ENCODE results near the gene GNAT1. TPM values are rescaled to one million over a fixed set of nuclear protein-coding genes. Genes with fewer than 3 reads are reported as not detected.

The GNAT1 gene
- total and polyA plus RNA-seq, 9 donors = 0.26 to 0.34 TPM; not detected in 7

GRCh38 chr3:50229490-50229889, 38.1 kb downstream of the GNAT1 start:
- H3K27me3 ChIP-seq (ENCODE audit: control insufficient read depth, insufficient read depth, low read length) = peaks cover 3% of the 10 kb centered on the region
- H3K36me3 ChIP-seq (ENCODE audit: control insufficient read depth, insufficient read depth, low read length) = no peaks in the 10 kb centered on the region
- no peaks in the 10 kb centered on the region for H3K9me3 ChIP-seq (replicated peaks; ENCODE audit: control insufficient read depth, low read depth, low read length)
- DNase-seq = no peak
- H3K27ac ChIP-seq (ENCODE audit: low read length) = no peak overlapping the region
- H3K4me3 ChIP-seq (ENCODE audit: low read length) = no peak overlapping the region
- 92% methylated on average over 2 of the region's 3 CpGs for WGBS (ENCODE audit: insufficient coverage)
- peaks cover 18% of the 10 kb centered on the region for H3K4me1 ChIP-seq (ENCODE audit: control insufficient read depth, insufficient read depth, low read length)

GRCh38 chr3:50230104-50230793, 38.8 kb downstream of the GNAT1 start:
- Histone ChIP-seq H3K4me3 (ENCODE audit: low read length) (no peak overlapping the region), H3K4me1 (ENCODE audit: control insufficient read depth, insufficient read depth, low read length) (peaks cover 26% of the 10 kb centered on the region), H3K27me3 (ENCODE audit: control insufficient read depth, insufficient read depth, low read length) (peaks cover 3% of the 10 kb centered on the region), H3K27ac (ENCODE audit: low read length) (no peak overlapping the region), H3K36me3 (ENCODE audit: control insufficient read depth, insufficient read depth, low read length) (no peaks in the 10 kb centered on the region), H3K9me3 (replicated peaks; ENCODE audit: control insufficient read depth, low read depth, low read length) (no peaks in the 10 kb centered on the region)
- WGBS (ENCODE audit: insufficient coverage) = 74% methylated on average over 8 of the region's 8 CpGs
- DNase-seq = no peak

DNA sequence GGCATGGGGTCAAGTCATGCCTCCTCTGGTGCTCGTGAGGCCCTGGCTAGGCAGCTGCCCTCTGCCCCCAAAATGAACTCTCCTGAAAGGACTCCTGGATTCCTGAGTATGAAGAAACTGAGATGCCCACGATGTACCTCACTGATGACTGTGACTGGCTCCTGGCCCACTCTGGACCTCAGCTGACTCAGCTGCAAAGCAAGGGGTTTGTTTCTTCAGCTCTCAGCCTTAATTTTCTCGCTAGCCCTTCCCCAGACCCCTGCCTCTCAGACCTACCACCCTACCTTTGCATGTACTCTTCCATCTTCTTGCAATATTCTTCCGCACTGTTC, 39.4 kb downstream of the GNAT1 start:
- H3K4me3 ChIP-seq (ENCODE audit: low read length) = no peak overlapping the region
- peaks cover 3% of the 10 kb centered on the region for H3K27me3 ChIP-seq (ENCODE audit: control insufficient read depth, insufficient read depth, low read length)
- H3K9me3 ChIP-seq (replicated peaks; ENCODE audit: control insufficient read depth, low read depth, low read length) = no peaks in the 10 kb centered on the region
- DNase-seq = no peak
- H3K27ac ChIP-seq (ENCODE audit: low read length) = no peak overlapping the region
- peaks cover 29% of the 10 kb centered on the region for H3K4me1 ChIP-seq (ENCODE audit: control insufficient read depth, insufficient read depth, low read length)
- WGBS (ENCODE audit: insufficient coverage) = 80% methylated on average over 4 of the region's 4 CpGs
- no peaks in the 10 kb centered on the region for H3K36me3 ChIP-seq (ENCODE audit: control insufficient read depth, insufficient read depth, low read length)

GRCh38 chr3:50231581-50231980, 40.2 kb downstream of the GNAT1 start:
- Histone ChIP-seq H3K4me1 (ENCODE audit: control insufficient read depth, insufficient read depth, low read length) (peaks cover 23% of the 10 kb centered on the region), H3K36me3 (ENCODE audit: control insufficient read depth, insufficient read depth, low read length) (no peaks in the 10 kb centered on the region), H3K27me3 (ENCODE audit: control insufficient read depth, insufficient read depth, low read length) (no peaks in the 10 kb centered on the region), H3K4me3 (ENCODE audit: low read length) (no peak overlapping the region), H3K27ac (ENCODE audit: low read length) (no peak overlapping the region), H3K9me3 (replicated peaks; ENCODE audit: control insufficient read depth, low read depth, low read length) (no peaks in the 10 kb centered on the region)
- WGBS (ENCODE audit: insufficient coverage) = 44% methylated on average over 3 of the region's 5 CpGs
- DNase-seq = no peak

- H3K9me3 ChIP-seq (replicated peaks; ENCODE audit: control insufficient read depth, low read depth, low read length) = no peaks in the 10 kb centered on the region
- 78% methylated on average over 3 of the region's 3 CpGs for WGBS (ENCODE audit: insufficient coverage)
- H3K27ac ChIP-seq (ENCODE audit: low read length) = no peak overlapping the region
- no peaks in the 10 kb centered on the region for H3K36me3 ChIP-seq (ENCODE audit: control insufficient read depth, insufficient read depth, low read length)
- H3K27me3 ChIP-seq (ENCODE audit: control insufficient read depth, insufficient read depth, low read length) = no peaks in the 10 kb centered on the region
- no peak for DNase-seq
- no peak overlapping the region for H3K4me3 ChIP-seq (ENCODE audit: low read length)
- peaks cover 25% of the 10 kb centered on the region for H3K4me1 ChIP-seq (ENCODE audit: control insufficient read depth, insufficient read depth, low read length)
These were observed 40.9 kb downstream of the GNAT1 start for GRCh38 chr3:50232303-50232702.

GRCh38 chr3:50233176-50233575, 41.8 kb downstream of the GNAT1 start:
- WGBS (ENCODE audit: insufficient coverage) = 50% methylated on average over 4 of the region's 4 CpGs
- no peak overlapping the region for H3K4me3 ChIP-seq (ENCODE audit: low read length)
- H3K9me3 ChIP-seq (replicated peaks; ENCODE audit: control insufficient read depth, low read depth, low read length) = no peaks in the 10 kb centered on the region
- H3K27me3 ChIP-seq (ENCODE audit: control insufficient read depth, insufficient read depth, low read length) = no peaks in the 10 kb centered on the region
- no peak overlapping the region for H3K27ac ChIP-seq (ENCODE audit: low read length)
- H3K36me3 ChIP-seq (ENCODE audit: control insufficient read depth, insufficient read depth, low read length) = no peaks in the 10 kb centered on the region
- DNase-seq = no peak
- H3K4me1 ChIP-seq (ENCODE audit: control insufficient read depth, insufficient read depth, low read length) = peaks cover 27% of the 10 kb centered on the region

DNA sequence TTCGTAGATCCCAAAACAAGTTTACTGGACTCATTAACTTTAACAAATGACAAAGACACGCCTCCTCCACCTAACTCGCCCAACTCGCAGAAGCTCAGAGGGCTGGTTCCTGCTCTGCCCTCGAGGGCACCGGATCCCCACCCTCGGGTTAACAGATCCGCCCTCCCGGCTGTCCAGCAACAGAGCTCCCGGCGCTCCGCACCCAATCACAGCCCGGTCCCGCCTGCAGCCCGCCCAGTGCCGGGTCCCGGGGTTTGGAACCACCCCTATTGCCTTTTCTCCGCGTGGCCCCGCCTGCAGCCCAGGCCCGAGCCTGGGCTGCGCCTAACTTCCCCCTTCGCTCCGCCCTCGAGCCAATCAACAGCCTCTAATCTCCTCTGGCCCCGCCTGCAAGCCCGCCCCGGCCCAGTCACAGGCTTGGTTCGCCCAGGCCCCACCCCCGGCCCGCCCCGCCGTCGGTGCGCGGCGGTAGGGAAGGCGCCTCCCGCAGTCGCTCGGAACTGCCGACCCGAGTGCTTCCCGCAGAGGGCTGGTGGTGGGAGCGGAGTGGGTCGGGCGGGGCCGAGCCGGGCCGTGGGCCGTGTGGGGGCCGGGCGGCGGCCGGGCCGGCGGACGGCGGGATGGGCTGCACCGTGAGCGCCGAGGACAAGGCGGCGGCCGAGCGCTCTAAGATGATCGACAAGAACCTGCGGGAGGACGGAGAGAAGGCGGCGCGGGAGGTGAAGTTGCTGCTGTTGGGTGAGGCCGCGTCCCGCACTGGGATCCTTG, 44.5 kb downstream of the GNAT1 start, which contains the start of gene GNAI2:
Gene GNAI2 (plus strand): TSS at position 489 of the 768 bp plus-strand sequence. CDS start 132 bp downstream, at position 621.
- no peaks in the 10 kb centered on the region for H3K27me3 ChIP-seq (ENCODE audit: control insufficient read depth, insufficient read depth, low read length)
- under 1% methylated on average over 72 of the region's 75 CpGs for WGBS (ENCODE audit: insufficient coverage)
- peak within 1 kb of the TSS; percentile 65 for H3K4me3 ChIP-seq (ENCODE audit: low read length)
- H3K36me3 ChIP-seq (ENCODE audit: control insufficient read depth, insufficient read depth, low read length) = peaks cover 21% of the 10 kb centered on the region
- DNase-seq = peak; percentile 100
- no peaks in the 10 kb centered on the region for H3K9me3 ChIP-seq (replicated peaks; ENCODE audit: control insufficient read depth, low read depth, low read length)
- peaks cover 53% of the 10 kb centered on the region for H3K4me1 ChIP-seq (ENCODE audit: control insufficient read depth, insufficient read depth, low read length)
- peak within 1 kb of the TSS; percentile 96 for H3K27ac ChIP-seq (ENCODE audit: low read length)

GRCh38 chr3:50236484-50237132, 45.2 kb downstream of the GNAT1 start:
- DNase-seq = no peak
- Histone ChIP-seq H3K4me1 (ENCODE audit: control insufficient read depth, insufficient read depth, low read length) (peaks cover 60% of the 10 kb centered on the region), H3K36me3 (ENCODE audit: control insufficient read depth, insufficient read depth, low read length) (peaks cover 27% of the 10 kb centered on the region), H3K27me3 (ENCODE audit: control insufficient read depth, insufficient read depth, low read length) (no peaks in the 10 kb centered on the region), H3K9me3 (replicated peaks; ENCODE audit: control insufficient read depth, low read depth, low read length) (no peaks in the 10 kb centered on the region), H3K4me3 (ENCODE audit: low read length) (peak overlapping the region; percentile 65), H3K27ac (ENCODE audit: low read length) (peak overlapping the region; percentile 92)
- under 1% methylated on average over 13 of the region's 13 CpGs for WGBS (ENCODE audit: insufficient coverage)

DNA sequence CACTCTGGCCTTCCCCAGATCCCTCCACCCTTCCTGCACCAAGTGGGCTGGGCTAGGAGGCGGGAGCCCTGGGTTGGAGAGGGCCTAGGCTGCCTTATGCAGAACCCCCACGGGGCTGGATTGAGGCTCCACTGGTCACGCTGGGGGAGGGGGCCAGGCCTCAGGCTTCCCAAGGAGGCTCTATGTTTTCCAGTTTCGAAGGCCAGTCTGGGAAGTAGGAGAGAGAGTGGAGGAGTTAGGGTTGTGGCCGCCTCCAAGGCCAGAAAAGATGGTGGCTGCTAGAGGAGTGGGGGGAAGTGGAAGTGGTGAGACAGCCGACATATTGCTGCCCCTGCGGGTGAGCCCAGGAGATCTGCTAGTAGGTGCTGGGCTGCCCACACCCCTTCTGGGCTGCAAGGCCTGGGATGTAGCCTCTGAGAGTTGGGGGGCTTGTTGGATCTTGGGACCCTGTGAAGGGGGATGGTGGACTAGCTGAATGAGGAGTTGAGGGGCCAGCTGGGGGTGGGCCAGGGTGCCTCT, 45.8 kb downstream of the GNAT1 start:
- peaks cover 66% of the 10 kb centered on the region for H3K4me1 ChIP-seq (ENCODE audit: control insufficient read depth, insufficient read depth, low read length)
- H3K27ac ChIP-seq (ENCODE audit: low read length) = peak overlapping the region; percentile 92
- DNase-seq = peak; percentile 73
- no peaks in the 10 kb centered on the region for H3K9me3 ChIP-seq (replicated peaks; ENCODE audit: control insufficient read depth, low read depth, low read length)
- no peaks in the 10 kb centered on the region for H3K27me3 ChIP-seq (ENCODE audit: control insufficient read depth, insufficient read depth, low read length)
- WGBS (ENCODE audit: insufficient coverage) = 4% methylated on average over 3 of the region's 7 CpGs
- H3K4me3 ChIP-seq (ENCODE audit: low read length) = peak overlapping the region; percentile 65
- peaks cover 28% of the 10 kb centered on the region for H3K36me3 ChIP-seq (ENCODE audit: control insufficient read depth, insufficient read depth, low read length)

All from muscle of leg (tissue), 11 donors.